Hippocampal formation (tissue), 2 donors: ENCODE results near the gene CD200R1.

Experiments
- DNase-seq, 2 donors: peaks; one replicate each; lab custom pipeline; 2025; lab: John Stamatoyannopoulos, UW

Gene CD200R1

GRCh38 chr3:112974894-112975293, at the start of gene CD200R1:
Gene CD200R1, minus strand, starts transcription at chr3:112975103. Its CDS starts 246 bp downstream, at chr3:112974857.
- DNase-seq = no peak

DNA sequence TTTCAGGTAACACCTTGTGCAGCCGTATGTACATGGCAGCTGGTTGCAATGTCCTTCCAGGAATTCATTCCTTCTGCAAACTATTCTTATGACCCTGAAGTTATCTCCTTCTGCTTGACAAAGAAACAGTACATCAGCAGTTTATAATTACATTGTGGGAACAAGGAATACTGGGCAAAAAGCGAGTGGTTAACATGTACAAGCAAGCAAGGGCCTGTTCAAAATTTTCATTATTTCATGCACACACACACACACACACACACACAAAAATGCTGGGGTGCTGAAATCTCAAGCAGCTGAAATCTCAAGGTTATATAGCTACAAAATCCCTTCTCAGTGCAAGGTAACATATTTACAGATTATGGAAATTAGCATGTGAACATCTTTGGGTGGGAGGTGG, 46.6 kb upstream of the CD200R1 start:
- no peak for DNase-seq

- peak; percentile 86 to 87 for DNase-seq
Observed at GRCh38 chr3:113019182-113020137, 44.6 kb upstream of the CD200R1 start.

DNA sequence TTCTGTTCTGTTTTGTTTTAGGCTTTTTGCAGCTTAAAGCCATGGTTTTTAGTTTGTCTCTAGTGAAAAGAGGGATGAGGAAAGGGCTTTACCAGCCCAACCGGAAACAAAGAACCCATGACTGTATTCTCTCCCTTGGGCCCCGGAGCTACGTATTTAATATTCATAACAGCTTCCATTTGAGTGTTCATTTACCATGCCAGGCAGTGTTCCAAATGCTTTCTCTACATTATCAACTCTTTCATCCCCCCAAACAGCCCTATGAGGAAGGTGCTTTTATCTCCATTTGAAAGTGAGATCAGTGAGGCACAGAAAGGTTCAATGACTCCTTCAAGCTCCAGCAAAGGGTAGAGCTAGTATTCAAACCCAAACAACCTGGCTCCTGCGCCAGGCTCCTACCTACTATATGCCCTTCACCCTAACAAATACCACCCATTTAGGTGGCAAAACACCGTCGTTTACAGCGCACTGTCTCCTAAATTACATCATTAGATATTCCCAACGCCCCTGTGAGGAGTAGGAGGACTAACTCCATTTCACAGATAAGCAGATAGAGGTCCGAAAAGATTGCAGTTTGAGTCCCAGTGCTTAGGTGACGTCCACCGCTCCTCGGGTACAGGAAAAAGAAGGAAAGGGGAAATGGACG, 43.8 kb upstream of the CD200R1 start:
- DNase-seq = no peak

GRCh38 chr3:113013593-113013992, 38.7 kb upstream of the CD200R1 start:
- no peak for DNase-seq

DNA sequence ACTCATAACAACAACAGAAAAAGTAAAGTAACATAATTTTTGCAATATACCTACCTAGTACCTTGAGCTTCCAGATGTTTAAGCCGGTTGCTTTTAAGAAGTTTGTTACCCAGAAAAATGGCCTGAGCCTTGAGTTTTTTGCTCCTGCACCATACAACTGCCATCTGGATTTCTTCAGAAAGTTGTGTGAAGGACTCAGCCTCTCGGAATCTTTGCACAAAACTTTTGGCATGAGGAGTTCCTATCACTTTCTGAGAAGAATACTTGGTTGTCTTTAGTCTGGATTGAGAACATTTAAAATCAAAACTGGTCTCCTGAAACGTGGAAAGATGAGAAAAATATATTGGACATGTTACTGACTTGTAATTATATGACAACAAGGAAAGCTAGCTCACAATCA, 33.2 kb upstream of the CD200R1 start:
- DNase-seq = no peak

DNA sequence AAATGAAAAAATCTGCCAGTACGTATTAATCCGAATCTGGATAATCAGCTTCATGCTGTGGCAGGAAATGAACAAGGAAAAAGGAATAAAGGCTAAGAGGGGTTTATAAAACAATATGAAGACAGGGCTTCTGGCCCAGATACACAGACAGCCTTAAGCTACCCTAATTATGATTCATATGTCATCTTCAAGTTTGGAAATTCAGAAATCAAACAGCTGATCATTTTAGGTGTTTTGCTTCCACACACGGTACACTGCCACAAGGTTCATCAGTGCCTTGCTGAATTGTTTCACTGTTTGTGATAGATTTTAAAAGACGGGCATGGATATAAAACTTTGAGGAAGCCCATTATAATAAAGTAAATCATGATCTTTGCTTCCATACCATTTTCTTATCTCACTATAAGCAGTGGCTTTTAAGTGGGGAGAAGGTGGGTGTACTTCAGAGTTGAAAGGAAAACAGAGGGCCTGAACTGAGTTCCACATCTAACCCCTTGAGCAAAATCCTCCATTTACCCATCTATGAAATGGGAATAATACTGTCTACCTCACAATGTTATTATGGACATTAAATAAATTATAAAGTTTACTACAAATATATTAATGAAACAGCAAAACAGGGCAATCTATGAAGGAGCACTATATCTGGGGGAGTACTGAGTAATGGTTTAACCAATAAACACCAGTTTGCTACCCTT, 31.6 kb upstream of the CD200R1 start:
- DNase-seq = no peak

GRCh38 chr3:113005611-113006010, 30.7 kb upstream of the CD200R1 start:
- DNase-seq = no peak

- no peak for DNase-seq
Observed at GRCh38 chr3:113002679-113003078, 27.8 kb upstream of the CD200R1 start.

DNA sequence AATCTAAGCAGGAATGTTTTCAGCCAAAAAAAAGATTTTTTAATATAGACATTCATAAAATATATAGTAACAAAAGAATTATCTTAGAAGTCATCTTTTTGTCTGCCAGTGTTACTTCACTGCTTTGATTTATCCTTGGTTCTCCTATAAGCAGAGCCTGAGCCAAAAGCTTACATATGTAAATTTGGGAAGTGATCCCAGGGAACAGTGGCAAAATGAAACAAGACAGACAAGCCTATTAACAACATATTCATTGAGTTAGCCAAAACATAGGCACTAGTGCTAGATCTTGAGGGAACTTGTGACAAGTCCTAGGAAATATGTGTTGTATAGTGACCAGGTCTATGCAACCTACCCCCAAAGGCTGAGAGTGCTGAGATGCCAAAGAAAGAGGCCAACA, 27.1 kb upstream of the CD200R1 start:
- DNase-seq = no peak

DNA sequence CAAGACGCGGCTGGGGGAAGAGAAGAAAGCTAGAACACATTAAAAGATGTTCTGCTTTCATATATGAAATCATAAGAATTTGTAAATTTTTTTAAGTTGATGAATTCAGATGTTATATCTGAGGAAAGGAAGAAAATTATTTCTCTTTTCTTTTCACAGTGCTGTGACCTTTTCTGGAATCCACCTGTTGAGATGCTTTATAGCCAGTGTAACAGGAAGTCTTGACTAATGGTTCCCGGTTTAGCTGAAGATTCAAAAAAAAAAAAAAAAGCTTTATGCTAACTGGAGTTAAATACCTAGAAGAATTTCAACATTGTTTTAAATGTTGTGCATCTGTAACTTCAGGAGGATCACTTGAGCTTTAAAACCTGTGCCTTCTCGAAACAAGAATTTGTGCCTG, 25.8 kb upstream of the CD200R1 start:
- DNase-seq = no peak

DNA sequence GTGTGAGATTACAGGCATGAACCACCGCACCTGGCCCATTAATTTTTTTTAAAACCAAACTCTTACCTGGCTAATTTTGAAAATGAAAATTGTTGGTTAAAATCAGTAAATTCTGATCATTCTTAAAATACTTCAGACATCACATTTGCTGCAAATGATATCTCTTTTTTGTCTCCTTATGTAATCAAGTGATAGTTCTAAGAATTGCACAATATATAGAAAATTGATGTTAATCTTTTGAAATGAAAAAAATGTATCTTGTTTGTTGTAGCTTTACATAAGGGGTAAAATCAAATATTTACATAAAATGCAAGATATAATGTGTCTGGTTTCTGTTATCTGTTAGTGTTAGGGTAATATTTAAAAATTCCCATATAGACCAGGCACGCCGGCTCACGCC, 20.9 kb upstream of the CD200R1 start:
- DNase-seq = no peak

DNA sequence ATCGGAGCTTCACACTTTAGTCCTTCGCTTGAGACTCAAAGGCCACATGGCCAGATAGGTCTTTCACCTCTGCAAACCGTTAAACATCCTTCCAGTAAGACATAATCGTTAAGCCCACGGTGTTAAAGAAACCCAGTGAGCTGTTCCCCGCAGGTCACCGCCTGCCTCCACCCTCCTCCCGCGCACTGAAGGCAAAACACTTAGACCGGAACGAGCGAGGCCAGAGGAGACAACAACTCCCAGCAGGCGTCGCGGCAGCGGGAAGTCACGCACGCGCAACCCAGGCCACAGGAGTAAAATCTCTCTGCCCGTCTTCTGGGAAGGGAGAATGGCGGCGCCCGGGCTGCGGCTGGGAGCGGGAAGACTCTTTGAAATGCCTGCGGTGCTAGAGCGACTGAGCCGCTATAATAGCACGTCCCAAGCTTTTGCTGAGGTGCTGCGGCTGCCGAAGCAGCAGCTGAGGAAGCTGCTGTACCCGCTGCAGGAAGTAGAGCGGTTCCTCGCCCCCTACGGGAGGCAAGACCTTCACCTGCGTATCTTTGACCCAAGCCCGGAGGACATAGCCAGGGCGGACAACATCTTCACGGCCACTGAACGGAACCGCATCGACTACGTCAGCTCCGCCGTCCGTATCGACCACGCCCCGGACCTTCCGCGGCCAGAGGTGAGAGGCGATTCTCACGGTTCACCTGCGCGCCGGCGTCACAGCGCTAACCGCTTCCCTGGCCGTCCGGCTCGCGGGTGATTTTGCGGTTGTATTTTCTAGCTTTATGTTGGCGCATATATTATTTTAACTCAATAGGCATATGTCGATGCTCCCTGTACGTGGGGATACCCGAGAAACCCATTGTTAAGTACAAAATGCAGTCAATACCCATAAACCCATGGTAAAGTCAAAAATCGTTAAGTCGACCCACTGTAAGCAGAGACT, 16.0 kb upstream of the CD200R1 start, which contains the start of gene GTPBP8:
TSS of gene GTPBP8 (plus strand) at position 313 of the 931 bp plus-strand sequence. CDS start at position 329, 16 bp downstream.
- DNase-seq = peak; percentile 89 to 91

GRCh38 chr3:112987710-112988334, 12.9 kb upstream of the CD200R1 start:
- no peak for DNase-seq

DNA sequence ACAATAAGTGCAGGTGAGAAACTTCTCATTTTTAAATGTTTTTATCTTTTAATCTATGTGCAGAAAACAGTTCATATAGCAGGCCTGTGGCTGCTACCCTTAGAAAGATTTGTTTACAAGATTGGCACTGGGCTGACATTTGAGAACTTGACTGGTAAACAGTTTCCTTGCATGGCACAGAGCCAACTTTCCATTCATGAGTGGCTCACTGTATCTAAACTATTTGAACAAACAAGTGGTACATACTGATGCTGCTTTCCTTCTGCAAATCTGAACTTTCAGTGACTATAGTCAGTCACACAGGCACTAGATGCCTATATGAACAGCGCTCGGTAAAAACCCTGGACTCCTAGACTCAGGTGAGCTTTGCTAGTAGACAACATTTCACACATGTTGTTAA, 9.6 kb upstream of the CD200R1 start:
- DNase-seq = no peak

GRCh38 chr3:112982710-112983109, 7.8 kb upstream of the CD200R1 start:
- DNase-seq = no peak

DNA sequence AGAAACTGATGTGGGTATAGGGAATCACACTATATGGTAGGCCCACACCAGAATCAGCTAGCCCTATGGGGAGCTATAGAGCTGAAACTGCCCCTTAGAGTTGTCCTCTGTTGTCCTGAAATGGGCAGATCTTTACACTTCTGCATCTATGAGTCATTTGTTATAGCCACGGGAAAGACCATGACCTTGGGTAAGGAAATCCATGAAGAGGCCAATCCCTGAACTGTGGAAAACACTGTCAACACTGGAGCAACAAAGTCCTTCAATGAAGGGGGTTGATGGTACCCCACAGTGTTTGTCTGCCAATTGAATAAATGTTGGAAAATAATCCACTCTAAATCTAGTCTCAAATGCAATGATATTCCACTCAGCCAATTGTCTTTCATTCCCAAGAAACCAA, 5.2 kb upstream of the CD200R1 start:
- no peak for DNase-seq

GRCh38 chr3:112979244-112979832, 4.4 kb upstream of the CD200R1 start:
- peak in 1 of 2 donors; percentile 59 for DNase-seq

DNA sequence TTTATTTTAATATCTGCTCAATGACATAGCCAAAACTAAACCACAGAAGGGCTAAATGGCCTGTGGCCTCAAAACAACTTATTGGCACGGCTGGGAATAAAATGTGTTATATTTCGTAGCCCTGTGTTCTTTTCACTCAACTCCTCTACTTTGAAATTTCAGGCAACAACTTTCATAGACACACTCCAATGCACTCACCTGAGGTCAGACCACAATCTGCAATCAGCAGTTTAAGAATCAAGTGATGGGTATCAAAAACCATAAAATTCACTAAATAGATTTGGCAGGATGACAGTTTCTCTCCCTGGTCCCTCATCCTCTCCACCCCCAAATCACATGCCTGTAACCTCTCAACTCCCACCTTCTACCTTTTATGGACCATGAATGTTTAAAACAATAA, 2.0 kb upstream of the CD200R1 start:
- no peak for DNase-seq

DNA sequence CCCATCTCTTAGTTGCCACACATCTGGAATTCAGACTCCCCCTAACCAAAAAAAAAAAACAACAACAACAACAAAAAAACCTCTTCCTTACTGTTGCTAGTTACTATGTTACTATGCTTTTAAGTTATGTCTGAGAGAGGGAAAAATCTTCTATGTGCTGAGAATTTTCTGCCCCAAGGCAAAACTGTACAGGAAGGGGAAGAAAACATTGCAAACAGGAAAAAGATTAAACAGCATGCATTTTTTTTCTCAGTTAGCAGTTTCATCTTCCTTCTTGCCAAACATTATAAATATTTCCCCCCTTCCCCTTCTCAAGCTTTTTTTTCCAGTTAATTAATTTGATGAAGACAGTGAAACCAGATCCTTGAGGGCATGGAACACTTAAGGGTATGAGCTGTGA, 1.1 kb upstream of the CD200R1 start:
- no peak for DNase-seq

DNA sequence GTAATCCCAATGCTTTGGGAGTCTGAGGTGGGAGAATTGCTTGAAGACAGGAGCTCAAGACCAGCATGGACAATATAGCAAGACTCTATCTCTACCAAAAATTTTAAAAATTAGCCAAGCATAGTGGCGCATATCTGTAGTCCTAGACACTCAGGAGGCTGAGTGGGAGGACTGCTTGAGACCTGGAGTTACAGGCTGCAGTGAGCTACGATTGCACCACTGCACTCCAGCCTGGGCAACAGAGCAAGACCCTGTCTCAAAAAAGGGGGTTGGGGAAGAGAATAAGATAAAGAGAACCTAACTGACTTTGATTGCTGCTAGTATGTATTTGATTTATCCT, 755 bp downstream of the CD200R1 start:
- DNase-seq = no peak
